ENCODE results near the gene STAT6. TPM values are rescaled to one million over a fixed set of nuclear protein-coding genes. Genes with fewer than 3 reads are reported as not detected.

Gene STAT6
- total and polyA plus RNA-seq, 2 donors (not counting 3 experiments of a cell fraction or from before 2014, with no cell fraction given) = 136 to 147 TPM

GRCh38 chr12:57143454-57143853, 32.3 kb upstream of the STAT6 start:
- intact Hi-C loops (cut with micrococcal nuclease) = no loop called here
- Histone ChIP-seq H3K9ac (replicated peaks; ENCODE audit: extremely low read depth, insufficient read depth, low read length) (no peak overlapping the region), H4K20me1 (replicated peaks; ENCODE audit: control insufficient read depth, extremely low read depth, insufficient read depth, low read length) (no peaks in the 10 kb centered on the region), H3K27ac (ENCODE audit: insufficient read depth, low read depth, low read length) (no peak overlapping the region), H3K4me2 (ENCODE audit: insufficient read depth, low read length) (no peak overlapping the region), H3K9me3 (replicated peaks; ENCODE audit: control insufficient read depth, insufficient read depth, low read length) (no peaks in the 10 kb centered on the region), H3K79me2 (ENCODE audit: control insufficient read depth, insufficient read depth, low read length) (no peaks in the 10 kb centered on the region), H3K9me1 (replicated peaks; ENCODE audit: control insufficient read depth, extremely low read depth, insufficient read depth, low read length) (no peaks in the 10 kb centered on the region), H3K4me1 (ENCODE audit: control insufficient read depth, extremely low read depth, insufficient read depth, low read length) (peaks cover 2% of the 10 kb centered on the region), H2AFZ (ENCODE audit: low read depth, low read length) (no peak overlapping the region), H3K4me3 (replicated peaks in 1 of 3; ENCODE audit: insufficient read depth in 1 of 3, low read depth in 1 of 3, low read length in 3 of 3) (no peak overlapping the region), H3K27me3 (ENCODE audit: control insufficient read depth in 2 of 2, insufficient read depth in 2 of 2, low read length in 2 of 2) (peaks cover 4 to 8% of the 10 kb centered on the region in 2 experiments), H3K36me3 (ENCODE audit: control insufficient read depth in 2 of 2, extremely low read depth in 1 of 2, insufficient read depth in 2 of 2, low read length in 2 of 2) (no peaks in the 10 kb centered on the region)
- FAIRE-seq = no peak
- no TSS peak for BruUV-seq (replicated peaks)
- CTCF ChIA-PET = no interaction called here
- TF ChIP-seq EZH2 (IDR thresholded peaks at IDR 0.05; ENCODE audit: borderline replicate concordance, low read depth, low read length, severe bottlenecking) (no peak), CTCF (IDR thresholded peaks at IDR 0.05; ENCODE audit: extremely low read depth in 1 of 2, insufficient read depth in 1 of 2, low read depth in 1 of 2, low read length in 2 of 2) (no peak), MYC (IDR thresholded peaks at IDR 0.05; ENCODE audit: low read depth, low read length) (no peak), POLR2AphosphoS5 (IDR thresholded peaks at IDR 0.05; ENCODE audit: insufficient read depth, low read depth, low read length) (no peak), FOS (IDR thresholded peaks at IDR 0.05; ENCODE audit: borderline replicate concordance, insufficient read depth, low read length) (no peak), GATA2 (IDR thresholded peaks at IDR 0.05; ENCODE audit: insufficient read depth, insufficient read length, low read depth, low read length) (no peak), POLR2A (IDR thresholded peaks at IDR 0.05; ENCODE audit: low read depth, low read length) (no peak), JUN (IDR thresholded peaks at IDR 0.05; ENCODE audit: borderline replicate concordance, insufficient read depth, insufficient read length, low read depth) (no peak), MAX (IDR thresholded peaks at IDR 0.05; ENCODE audit: insufficient read depth, insufficient read length) (no peak)
- dilution Hi-C loops (cut with MboI; ENCODE audit: extremely low pct_ligation_motif_present, low sequenced_read_pairs) = no loop called here
- POLR2A ChIA-PET = interaction anchor here (0.6 kb wide), 1 partner anchor 31 kb away, joined by 4 read pairs; no protein-coding TSS in a partner anchor
- DNase-seq (ENCODE audit: low read depth, low spot score) = no peak

All from endothelial cell of umbilical vein (primary cell).